HG03469 (cell line): ENCODE data around the gene TRPV6.

Experiments used
- ATAC-seq: cut with Tn5 transposase; IDR thresholded peaks from one replicate; pipeline ENCODE4 v1.9.1; 2021; ENCODE audit warnings: mild to moderate bottlenecking, moderate library complexity, moderate number of reproducible peaks; ENCODE audit not compliant: unreplicated experiment

The TRPV6 gene

DNA sequence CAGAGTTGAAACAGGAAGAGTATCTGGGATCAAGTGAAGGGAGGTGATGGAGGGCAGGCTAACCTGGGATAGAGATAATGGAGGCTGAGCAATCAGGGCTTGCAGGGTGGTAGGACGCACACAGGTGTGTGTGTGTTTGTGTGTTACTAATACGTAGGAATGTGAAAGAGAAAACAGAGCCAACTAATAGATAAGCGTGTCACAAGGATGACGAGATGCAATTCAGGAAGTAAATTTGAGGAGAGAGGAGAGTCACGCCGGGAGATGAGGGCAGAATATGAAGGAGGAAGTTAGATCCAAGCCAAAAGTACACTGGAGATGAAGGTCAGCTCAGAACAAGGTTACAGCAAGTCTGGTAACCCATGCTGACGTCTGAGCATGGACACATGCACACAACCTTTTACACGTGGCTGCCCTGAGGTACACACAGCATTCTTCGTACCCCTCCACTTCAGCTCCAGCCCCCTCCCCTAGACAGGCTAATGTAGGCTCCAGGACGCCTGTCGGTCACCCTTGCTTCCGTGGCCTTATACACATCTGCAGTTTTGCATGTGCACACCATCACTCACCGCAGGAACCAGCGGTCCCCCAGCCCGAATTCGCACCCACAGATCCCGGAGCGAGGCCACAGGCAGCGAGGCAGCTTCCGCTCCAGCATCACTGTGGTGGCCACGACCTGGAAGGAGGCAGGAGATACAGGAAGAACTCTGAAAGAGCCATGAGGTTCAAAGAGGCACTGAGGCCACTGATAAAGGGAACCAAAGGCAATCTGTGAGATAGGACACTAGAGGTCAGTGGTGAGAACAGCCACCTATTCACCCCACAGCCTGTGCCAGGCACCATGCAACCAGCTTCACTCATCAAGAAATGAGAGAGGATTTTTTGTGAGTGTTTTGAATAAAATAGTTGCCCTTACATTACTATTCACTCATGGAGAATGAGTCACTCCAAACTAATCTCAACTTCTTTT lies 23.7 kb upstream of the TRPV6 start:
- no peak for ATAC-seq

DNA sequence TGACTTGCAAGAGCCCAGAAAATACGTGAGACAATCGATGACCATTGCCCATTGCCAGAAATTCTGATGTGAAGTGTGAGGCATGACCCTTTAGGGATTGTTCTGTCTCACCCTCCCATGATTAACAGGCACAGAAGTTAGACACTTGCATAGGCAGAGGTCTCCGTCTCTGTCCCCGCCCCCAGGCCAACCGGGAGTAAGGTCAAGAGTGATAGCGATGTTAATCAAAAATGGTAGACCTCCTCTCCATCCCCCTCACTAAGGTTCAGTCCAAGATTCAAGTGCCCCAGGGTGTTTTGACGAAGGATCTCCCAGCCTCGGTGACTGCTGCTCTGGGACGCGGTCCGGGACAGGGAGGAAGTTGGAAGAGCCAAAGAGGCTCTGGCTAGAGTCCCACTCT lies 22.7 kb upstream of the TRPV6 start:
- no peak for ATAC-seq

DNA sequence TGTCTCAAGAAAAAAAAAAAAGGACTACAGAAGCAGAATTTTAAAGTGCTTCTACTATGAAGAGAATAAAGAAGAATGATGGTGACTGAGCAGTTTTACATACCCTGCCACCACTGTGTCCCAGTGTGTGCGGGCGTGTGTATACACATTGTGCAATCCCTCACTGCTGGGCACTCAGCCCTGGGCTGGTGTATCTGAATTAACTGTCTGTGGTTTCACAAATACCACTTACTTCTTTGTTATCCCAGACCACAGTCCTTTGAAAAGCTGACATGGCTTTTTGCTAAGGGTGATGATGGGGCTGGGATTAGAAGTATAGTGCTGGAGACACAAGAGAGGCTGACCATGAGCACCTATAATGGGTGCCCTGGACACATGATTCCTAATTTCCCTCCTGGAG lies 21.1 kb upstream of the TRPV6 start:
- ATAC-seq: no peak

DNA sequence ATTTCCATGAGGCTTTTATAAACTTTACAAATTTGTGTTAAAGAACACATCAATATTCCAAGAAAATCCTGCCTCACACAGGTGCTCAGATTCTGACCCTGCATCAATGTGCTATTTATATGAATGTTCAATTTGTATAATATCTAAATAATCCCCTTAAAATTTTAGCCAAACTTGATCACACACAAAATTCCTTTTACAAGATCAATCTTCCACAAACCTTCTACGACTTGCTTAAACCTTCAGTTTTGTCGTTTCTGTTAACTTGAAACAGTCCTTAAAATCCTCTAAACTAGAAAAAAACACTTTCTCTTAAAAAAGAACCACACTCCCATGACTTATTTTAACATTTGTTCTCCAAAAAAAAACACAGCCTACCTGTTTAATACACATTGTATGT lies 20.2 kb upstream of the TRPV6 start:
- ATAC-seq: no peak

DNA sequence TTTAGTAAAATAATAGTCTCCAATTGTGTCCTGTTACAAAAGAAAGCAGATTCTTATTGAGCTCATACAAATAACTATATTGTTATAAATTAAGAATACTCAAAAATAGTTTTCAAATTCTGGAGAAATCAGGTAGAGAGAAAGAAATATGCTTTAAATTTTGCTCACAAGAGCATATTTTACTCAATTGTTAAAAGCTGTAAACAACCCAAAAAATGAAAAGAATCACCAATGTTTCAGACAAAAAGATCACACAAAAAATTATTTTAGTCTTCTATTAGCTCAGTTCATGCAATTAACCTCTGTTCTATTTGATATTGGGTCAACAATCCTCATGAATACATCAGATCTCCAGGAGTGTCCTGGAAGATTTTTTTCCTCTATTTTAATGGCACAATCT lies 18.6 kb upstream of the TRPV6 start:
- no peak for ATAC-seq

DNA sequence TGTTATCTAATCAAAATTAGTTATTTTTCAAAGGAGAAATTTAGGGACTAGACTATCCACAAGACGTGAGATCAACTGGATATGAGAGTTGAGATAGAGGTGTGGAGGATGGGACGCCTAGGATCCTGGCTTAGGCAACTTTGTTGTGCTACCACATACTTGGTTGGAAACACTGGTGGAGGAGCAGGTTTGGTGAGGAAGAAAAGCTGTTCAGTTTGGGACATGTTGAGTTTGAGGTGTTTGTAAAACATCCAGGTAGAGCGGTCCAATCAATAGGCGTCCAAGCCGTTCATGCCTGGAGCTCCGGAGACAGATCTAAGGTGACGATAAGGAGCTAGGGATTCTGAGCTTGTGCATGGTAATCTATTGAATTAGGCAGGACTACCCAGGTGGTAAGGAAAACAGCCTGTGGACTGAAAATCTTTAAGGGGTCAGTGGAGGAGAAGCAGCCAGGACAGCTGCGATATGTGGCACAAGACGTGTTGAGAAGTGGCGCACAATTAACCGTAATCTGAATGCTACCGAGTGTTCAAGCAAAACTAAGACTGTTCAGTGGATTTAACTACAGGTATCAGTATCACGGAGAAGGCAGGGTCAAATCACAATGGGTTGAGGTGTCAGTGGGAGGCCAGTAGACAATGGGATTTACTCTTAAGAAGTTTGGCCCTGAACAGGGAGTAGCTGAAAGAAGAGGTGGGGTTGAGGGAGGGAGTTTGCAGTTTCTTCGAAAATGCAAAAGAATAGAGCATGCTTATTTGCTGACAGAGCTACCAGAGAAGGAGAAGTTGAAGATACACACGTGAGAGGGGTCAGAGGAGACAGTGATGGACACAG lies 16.1 kb upstream of the TRPV6 start:
- ATAC-seq: no peak

DNA sequence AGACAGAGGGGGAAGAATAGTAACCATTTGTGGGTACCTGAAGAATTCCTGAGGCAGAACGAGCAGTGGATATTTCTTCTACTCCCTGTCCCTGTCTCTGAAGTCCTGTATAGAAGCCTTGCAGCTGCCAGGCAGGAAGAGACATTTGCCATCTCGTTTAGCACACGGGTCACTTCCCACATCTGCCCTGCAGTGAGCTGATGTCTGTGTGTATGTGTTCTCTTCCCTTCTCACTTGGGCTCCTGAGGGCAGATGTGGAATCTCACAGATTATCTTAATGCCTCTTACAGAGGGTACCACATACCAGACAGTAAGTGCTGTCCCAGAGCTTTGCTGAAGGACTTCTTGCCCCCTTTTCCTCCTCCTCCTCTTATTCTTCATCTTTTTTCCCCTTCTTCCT lies 14.1 kb upstream of the TRPV6 start:
- ATAC-seq: no peak

DNA sequence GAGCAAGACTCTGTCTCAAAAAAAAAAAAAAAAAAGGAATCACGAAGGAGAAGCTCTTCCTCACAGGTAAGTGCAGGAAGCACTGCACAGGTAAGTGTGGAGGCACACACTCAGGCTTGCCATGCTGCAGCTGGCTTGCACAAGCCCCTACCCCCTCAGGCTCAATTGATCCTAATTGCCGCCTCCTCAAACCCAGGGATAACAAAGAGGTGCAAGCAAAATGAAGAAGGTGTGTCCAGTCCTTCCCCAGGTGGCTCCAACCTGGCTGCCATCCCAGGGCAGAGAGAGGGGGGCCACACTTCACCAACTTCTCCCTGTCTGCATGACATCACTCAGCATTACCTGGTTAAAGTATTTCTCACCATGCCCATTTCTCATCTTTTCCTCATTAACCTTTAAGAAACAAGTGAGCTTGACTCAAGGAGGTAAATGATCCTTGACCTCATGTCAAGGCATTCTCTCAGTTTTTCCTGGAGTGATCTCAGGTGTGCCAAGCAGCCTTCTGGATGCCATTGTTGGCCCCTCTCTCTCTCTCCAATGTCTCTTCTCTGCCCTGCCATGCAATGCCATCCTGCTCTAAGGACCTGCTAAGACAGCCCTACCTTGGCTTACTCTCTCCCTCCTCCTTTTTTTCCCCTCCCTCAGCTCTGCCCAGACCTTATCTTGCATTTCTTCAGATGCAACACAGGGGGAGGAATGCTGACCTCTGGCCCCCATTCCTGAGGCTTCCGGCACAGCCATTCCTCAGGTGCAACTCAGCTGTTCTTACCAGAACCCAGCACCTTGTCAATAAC lies 13.0 kb upstream of the TRPV6 start:
- ATAC-seq: no peak

DNA sequence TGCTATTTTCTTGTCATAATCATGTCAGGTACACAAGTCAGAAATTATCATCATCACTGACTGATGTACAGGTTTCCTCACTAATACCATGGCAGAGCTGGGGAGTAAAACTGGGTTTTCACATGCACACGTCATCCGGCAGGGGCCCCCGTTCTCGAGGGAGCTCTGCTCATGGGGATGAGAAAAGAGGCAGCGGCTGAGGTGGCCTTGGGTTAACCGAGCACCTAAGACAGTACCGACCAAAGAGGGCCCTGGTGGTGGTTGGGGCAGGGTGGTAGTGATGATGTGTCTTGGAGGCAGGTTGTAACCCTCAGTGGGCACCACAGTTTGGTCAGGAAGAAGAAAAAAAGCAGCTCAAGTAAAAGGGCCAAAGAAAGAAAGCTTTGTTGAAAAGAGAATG lies 12.1 kb upstream of the TRPV6 start:
- no peak for ATAC-seq

DNA sequence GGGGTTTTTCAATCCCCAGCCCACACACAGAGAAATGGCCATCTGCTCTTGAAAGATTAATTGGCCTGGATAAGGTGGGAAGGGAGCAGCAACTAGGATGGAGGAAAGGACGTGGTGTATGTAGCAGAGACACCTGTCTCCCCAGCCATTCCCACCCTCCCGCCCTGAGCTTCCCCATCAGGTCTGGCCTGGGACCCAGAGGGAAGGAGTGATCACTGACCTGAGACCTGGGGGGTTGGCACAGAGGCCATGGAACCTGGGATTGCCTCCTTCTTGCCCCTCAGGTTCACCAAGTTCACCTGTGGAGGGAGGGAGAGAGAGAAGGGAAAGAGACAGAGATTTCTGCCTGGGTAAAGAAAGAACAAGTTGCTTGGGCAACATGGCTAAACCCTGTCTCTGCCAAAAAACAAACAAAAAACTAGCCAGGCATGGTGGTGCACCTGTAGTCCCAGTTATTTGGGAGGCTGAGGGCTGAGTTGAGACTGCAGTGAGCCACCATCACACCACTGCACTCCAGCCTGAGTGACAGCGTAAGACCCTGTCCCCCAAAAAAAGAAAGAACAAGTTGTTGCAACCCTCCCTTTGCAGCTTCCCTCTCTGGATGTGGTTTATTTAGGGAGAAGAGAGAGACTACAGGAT lies 11.3 kb upstream of the TRPV6 start:
- ATAC-seq: no peak

DNA sequence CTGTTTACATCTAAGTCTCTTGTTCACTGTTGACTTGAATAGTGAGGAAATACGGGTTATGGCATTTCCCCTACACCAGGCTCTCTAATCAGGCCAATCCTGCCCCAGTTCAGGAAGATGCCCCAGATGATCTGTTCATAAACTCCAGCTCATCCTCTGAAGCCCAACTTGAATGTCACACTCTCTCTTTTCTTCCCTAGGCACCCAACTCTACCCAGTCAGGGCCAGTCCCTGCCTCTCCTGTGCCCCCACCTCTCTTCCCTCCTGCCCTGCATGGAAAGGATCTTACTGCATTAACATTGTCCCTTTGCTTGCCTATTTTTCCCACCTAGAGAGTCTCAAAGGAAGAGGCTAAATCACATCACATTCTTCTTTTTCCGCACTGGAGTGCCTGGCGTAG lies 10.6 kb upstream of the TRPV6 start:
- ATAC-seq: no peak

DNA sequence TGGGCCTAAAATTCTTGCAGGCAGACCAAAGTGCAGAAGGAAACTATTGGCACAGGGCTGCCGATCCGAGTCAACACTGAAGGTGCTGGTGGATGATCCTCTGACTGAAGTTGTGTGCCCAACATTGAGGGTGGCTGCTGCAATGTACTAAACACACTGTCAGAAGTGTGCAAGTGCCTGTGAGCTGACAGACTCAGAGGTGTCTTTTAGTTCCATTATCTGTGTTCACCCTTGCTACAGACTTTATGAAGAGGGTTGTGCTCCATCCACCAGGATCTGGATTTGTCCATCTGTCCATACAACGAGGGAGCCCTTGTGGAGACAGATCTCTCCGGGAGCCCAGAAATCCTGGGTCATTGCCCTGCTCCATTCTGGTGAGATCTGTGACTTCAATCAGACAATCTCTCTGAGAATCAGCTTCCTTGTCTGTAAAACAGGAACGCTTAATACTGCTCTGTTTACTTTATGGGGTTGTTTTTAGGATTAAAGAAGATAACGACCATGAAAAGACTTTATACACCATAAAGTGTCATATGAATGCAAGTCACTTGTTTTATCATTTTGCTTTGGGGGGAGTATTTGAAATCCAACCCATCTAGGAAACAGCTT lies 9.5 kb upstream of the TRPV6 start:
- no peak for ATAC-seq

DNA sequence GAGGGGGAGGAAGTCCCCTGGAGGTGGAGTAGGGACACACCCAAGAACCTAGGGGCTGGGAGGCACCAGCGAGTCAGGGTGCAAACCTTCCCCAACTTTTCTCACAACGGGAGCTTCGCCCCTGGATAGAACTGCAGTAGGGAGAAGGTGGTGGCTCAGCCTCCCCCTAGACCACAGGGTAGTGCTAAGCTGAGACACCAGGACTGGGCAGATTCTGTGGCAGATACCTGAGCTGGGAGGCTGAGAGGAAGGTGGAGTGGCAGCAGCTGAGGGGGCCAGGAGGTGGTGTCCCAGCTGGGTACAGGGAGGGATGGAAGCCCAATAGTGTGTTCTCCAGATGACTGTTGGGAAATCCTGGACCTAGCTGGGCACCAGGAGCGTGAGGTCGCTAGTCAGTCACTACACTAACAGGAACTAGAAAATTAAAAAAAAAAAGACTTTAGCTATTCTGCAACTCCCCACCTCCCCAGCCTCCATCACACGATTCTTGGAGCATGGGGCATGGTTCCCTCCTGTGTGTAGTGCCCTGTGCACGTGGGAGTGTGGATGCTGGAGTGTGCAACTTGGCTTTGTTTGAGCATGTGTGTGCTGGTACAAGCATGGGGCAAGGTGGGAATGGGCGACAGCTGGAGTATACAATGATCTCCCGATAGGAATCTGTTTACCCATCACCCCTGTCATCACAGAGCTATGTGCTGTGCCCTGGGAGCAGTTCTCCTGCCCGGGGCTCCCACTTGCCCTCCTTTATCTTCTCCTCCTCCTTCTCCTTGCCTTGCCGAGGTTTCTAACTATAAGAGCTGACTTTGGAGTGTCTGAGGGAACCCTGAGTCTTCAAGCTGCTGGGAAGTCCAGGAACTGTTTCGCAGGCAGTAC lies 8.8 kb upstream of the TRPV6 start:
- ATAC-seq: no peak

DNA sequence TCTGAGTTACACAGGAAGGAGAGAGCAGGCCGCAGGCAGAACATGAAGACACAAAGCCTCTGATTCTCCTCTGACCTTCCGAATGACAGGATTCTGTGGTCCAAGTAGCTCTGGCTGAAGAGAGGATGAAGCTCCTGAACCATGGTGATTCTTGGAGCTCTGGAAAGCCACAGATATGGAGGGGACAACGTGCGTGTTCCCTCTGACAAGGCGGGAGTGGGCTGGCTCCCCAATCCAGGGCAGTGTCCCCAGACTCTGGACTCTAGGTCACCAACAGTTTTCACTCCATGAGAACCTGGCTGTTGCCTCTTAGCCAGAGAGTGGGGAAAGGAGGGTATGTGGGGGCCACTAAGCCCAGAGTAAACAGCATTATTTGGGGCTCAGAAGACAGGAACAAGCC lies 7.4 kb upstream of the TRPV6 start:
- no peak for ATAC-seq

DNA sequence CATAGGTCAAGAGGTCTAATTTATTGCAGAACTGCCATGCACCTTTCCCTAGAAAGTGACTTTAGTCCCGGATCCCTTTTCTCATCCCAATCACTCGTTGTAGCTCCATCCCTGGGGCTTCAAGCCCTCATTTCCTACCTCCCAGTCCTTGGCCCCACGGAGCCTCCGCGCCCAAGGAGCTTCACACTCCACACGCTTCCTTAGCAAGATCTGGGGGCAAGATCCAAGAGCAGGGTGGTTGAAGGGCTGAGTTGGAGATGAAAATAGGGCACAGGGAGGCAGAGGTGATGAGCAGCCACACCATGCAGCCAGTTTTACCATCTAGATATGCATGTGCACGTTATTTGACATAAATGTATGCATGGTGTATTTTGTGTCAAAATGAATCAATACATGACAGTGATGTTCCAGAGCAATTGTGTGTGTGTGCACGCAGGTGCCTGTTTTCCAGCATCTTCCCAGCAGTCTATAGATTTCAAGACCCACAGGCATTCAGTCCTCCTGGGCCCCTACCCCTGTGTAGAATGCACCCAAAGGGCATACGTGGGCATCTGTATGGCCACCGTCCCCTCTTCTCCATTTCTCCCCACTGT lies 6.0 kb upstream of the TRPV6 start:
- no peak for ATAC-seq

DNA sequence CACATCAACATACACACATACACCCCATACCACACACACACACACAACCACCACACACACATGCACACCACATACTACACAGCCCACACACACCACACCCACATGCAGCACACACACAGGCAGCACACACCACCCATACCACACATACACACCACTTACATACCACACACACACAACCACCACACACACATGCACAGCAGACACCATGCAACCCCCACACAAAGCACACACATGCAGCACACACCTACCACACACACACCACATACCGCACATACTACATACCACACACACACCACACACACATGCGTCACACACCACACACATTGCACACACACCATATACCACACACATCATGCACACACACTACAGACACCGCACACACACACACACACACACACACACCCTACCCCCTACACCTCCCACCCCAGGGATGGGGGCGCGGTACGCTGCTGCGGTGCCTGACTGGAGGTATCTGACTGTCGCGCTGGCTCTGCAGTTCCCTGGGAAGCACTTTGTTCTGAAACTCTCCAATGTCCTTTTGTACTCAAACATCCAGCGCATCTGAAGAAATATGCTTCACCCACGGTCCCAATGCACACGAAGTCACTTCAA lies 5.4 kb upstream of the TRPV6 start:
- ATAC-seq: no peak

DNA sequence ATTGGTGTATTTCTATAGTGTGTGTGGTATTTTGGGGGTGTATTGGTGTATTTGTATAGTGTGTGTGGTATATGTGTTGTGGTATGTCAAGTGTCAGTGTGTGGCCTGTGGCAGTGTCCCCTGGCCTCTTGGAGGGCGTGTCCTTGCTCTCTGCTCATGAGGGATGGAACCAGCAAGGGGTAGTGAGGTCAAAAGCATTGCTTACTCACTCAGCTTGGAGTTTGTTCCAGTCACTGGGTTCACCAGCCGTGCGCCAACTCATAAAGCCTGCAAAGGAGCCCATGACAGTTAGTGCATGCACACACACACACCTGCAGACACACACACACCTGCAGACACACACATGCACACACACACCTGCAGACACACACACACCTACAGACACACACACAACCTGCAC lies 4.3 kb upstream of the TRPV6 start:
- ATAC-seq: no peak

DNA sequence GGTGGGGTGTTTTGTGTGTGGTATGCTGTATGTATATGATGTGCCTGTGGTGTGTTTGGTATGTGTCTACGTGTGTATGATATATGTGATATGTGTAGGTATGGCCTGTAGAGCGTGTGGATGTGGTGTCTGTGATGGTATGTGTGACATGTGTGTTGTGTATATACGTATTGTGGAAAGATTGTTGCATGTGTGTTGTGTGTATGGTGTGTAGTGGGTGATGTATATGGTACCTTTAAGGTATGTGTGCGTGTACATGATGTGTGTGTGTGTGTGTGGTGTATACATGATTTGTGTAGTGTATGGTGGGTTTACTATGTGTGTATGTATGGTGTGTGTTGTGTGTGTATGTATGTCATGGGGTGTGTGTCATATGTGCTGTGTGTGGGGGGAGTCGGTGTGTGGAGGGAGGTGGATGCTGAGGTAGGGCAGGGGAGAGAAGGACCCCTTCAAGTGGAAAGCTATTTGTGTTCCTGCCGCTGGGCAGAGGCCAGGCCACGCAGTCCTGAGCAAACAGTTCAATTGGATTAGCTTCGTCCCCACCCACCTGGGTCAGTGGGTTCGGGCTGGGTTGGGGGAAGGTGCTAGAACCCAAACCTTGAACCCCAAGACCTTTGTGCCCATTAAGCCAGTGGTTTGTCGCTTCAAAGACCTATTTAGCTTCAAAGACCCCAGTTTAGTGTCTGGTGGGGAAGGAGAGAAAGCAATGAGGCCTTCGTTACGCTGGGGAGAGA lies 1.9 kb upstream of the TRPV6 start:
- ATAC-seq: no peak
